Placental epithelial cell (primary cell): Measurements from ENCODE around the gene GINS1. TPM values are rescaled to one million over a fixed set of nuclear protein-coding genes. Genes with fewer than 3 reads are reported as not detected.

ENCODE experiments used
- total RNA-seq: library from RNA; depleted of rRNA; stranded (reverse); fragments of >200 nt; gene quantifications from 2 replicates; pipeline ENCODE4 v1.2.3, GENCODE V29; 2012

GINS1 gene
- total RNA-seq: 5.1 and 7.7 TPM in 2 replicates

DNA sequence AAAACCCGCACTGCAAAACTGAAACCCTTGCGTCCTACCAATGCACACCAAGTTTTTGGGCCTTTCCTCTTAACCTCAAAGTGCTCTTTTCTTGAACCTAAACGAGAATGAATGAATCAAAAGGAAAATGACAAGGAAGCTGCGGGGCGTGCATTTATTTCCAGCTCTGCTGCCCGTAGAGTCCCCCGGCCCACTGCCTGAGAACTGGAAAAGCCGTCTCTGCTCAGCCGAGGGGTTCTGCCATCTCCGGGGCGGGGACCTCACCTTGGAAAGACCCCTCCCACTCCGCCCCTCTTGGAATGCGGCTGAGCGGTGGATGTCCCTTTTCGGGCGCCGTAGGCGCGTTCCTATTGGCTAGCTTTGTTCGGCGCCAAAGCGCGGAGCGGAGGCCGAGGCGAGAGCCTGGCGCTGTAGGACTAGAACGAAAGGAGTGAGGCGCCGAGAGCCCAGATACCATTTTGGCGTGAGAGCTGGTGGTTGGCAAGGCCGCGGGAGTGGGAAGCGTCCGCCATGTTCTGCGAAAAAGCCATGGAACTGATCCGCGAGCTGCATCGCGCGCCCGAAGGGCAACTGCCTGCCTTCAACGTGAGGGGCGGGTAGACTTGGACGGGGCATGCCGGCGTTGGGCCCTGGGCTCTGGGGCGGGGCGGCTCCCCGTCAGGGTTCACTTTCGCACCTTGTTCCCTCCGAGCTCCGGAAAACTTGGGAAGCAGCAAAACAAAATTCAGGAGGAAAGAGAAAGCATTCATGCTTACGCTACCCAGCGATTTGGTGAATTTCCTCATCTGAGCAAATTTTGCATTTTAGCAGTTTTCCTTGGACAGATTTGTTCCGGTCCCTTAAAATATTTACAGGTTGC lies at the start of gene GINS1:
Gene GINS1 (plus strand): TSS at position 363 of the 859 bp plus-strand sequence. CDS start 148 bp downstream, at position 511.

DNA sequence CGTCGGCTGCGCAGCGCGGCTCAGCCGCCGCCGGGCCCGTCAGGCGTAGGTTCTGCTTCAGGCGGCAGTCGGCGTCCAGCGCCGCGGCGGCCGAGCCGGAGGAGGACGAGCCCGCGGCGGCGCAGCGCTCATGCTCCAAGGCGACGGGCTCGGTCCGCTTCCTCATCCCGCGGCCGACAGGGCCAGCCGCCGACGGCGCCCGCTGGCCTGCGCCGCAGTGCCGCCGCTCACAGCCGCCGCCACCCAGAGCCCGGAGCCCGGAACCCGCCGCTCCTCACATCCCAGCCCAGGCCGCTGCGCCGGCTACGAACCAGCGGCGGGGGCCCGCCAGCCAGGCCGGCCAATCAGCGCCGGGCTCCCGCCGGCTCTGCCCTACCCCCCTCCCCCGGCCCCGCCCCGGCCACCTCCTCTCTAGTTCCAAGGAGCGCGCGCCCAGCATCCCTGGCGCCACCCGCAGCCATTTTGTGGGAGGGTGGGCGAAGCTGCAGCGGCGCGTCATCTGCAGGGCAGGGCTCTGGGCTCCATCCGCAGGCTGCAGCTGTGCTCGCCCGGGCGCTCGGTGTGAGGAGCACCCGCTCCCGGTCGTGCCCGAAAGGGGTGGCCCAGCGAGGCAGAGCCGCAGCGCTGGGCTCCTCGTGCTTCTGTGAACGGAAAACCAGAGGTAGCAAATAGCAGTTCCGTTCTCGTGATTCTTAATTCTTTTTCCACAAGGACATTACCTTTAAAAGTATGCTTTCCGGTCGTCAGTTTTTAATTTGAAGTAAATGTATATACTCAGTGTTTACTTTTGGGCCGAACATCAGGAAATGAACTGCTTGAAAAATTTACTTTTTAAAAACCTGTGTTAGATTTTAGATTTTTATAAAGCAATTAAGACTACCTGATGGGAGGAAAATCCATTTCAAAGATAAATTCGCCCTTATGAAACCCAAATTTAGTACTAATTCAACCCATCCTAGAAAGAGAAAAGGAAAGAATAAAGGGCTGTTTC lies 16.6 kb upstream of the GINS1 start, which contains the start of gene ABHD12:
Gene ABHD12 (minus strand): TSS at position 298 of the 991 bp plus-strand sequence. CDS start 132 bp downstream, at position 166.

Other genes with a start within 250 kb of the GINS1 start
- gene ENTPD6, start 212.0 kb upstream of the GINS1 start, total RNA-seq: 16.9 and 23.6 TPM in 2 replicates
- 72.2 and 89.8 TPM in 2 replicates for gene PYGB, start 159.6 kb upstream of the GINS1 start, total RNA-seq
- gene ABHD12, start 16.8 kb upstream of the GINS1 start, total RNA-seq: 43.1 and 49.5 TPM in 2 replicates
- 14.3 and 23.6 TPM in 2 replicates for gene NINL, start 177.9 kb downstream of the GINS1 start, total RNA-seq
- 5.9 and 7.9 TPM in 2 replicates for gene NANP, start 216.3 kb downstream of the GINS1 start, total RNA-seq